DMS153 (cell line): ENCODE measurements around the gene CCSER2.
"Not testable (repeated sequence)": the region's sequence is repeated elsewhere in the genome, so short reads cannot be mapped to it uniquely, and the experiment has no call there.

ENCODE experiments used
- DNase-seq: peaks from one replicate; lab custom pipeline; 2025; lab: John Stamatoyannopoulos, UW

The CCSER2 gene

DNA sequence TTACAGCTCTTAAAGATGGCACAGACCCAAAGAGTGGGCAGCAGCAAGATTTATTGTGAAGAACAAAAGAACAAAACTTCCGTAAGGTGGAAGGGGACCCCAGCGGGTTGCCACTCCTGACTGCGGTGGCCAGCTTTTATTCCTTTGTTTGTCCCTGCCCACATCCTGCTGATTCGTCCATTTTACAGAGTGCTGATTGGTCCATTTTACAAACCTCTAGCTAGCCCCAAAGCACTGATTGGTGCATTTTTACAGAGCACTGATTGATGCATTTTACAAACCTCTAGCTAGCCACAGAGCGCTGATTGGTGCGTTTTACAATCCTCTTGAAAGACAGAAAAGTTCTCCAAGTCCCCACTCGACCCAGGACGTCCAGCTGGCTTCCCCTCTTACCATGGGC lies 16.8 kb upstream of the CCSER2 start:
- no peak for DNase-seq

GRCh38 chr10:84312816-84313215 lies 15.6 kb upstream of the CCSER2 start:
- DNase-seq = no peak

- no peak for DNase-seq
Measured at GRCh38 chr10:84314275-84314674, 14.1 kb upstream of the CCSER2 start.

DNA sequence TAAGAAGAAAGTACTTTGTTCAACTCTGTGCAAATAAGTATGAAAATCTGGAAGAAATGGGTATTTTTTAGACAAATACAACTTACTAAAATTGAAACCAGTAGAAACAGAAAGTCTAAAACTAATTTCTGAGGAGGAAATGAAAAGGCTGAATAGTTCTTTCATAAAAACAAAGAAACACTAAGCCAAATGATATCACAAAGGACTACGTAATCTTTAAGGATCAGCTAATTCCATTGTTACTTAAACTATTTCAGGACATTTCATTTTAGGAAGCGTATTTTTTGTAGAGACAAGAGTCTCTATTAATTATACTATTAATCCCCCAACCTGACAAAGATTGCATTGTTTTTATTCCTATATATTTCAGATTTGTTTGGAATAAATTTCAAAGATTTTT lies 11.2 kb upstream of the CCSER2 start:
- no peak for DNase-seq

DNA sequence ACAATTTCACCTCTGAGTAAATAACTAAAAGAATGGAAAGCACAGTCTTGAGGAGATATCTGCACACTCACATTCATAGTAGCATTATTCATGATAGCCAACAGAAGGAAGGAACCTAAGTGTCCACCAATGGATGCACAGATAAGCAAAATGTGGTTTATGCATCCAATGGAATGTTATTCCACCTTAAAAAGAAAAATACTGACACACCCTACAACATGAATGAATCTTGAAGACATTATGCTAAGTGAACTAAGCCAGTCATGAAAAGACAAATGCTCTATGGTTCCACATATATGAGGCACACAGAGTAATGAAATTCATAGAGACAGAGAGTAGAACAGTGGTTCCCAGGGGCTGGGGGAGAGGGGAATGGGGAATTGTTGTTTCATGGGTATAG lies 6.5 kb upstream of the CCSER2 start:
- no peak for DNase-seq

- DNase-seq = not testable (repeated sequence)
Measured at GRCh38 chr10:84323566-84323965, 4.8 kb upstream of the CCSER2 start.

DNA sequence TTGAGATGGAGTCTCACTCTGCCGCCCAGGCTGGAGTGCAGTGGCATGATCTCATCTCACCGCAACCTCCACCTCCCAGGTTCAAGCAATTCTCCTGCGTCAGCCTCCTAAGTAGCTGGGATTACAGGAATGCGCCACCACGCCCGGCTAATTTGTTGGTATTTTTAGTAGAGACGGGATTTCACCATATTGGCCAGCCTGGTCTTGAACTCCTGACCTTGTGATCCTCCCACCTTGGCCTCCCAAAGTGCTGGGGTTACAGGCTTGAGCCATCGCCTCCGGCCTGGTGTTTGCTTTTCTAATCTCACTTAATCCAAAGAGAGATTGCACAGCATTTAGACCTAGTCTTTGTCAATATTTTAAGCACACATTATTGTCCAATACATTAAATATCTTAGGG lies 1.4 kb upstream of the CCSER2 start:
- DNase-seq = not testable (repeated sequence)

DNA sequence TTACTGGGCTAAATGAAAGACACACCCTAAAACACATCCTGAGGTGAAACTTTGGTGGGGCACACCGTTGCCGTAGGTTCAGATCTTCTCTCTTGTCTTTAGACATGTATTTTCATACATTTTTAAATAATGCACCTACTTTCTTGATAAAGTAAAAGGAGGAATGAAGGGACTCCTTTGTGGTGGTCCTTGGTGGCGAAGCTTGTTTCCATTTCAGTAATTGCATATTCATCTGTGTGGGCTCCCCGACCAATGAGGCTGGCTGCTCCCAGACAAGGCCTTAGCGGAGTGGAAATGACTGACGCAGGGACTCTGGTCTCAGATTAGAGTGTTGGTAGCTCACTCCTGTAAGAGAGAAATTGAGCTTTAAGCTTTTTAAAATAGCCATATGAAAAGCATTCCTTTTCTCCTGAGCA lies 815 bp downstream of the CCSER2 start:
- no peak for DNase-seq

DNA sequence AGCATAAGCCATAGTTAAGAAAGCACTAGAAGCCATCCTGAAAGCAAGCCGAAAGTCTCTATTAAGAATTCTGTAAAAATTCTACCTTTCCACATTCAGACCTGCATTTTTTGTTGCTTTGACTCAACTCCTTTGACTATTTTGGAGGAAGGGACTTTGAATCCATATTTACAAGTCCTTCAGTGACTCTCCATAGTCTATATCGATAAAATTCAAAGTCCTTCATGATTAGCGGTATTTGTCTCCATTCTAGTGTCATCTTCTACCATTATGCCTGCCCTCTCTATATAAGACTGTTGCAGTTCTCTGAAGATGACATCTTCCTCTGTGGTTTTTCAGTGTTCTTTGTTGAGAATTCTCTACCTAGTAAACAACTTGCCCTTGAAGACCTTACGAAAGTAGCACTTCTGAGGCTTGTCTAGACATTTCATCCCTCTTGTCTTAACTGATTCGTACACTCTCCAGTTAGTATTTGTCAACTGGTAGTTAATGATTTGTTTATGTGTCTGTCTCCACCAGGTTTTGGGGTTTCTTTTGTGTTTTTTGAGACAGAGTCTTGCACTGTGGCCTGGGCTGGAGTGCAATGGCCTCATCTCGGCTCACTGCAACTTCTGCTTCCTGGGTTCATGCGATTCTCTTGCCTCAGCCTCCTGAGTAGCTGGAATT lies 1.7 kb downstream of the CCSER2 start:
- no peak for DNase-seq

DNA sequence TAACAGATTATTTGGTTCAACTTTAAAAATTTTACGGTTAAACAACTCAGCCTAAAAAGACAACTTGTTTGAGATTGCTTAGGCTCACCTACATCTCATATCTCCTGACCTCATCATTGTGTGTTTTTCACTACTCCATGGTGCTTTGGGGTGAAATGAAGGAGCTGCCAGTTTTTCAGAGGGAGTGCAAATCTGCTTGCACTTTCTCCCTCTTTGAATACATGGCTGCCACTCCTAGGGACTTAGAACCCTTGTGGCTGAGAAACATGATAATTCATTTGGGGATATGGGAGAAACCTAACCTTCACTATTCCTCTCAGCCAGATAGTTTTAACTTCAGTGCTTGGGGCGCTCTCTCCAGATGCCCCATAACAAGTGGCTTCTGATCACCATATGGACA lies 2.7 kb downstream of the CCSER2 start:
- no peak for DNase-seq

- no peak for DNase-seq
Measured at GRCh38 chr10:84333864-84334451, 5.6 kb downstream of the CCSER2 start.

DNA sequence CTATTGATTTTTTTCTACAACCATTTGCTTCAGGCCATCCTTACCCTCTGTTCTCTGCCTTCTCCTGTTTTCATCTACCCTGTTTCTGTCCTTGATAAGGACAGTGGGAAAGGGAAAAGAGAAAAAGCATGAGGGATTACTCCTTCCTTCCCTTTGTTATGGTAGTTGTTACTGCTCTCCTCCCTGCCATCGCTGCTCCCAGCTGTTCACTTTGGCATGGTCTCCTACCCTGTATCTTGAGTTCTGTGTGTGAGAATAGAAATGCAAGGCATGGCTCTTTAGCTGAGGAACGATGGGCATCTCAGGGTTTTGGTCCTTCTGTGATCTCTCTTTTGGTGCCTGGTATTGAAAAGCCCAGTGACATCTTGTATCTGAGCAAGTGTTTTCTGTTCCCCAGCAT lies 6.4 kb downstream of the CCSER2 start:
- DNase-seq = no peak

- DNase-seq = no peak
Measured at GRCh38 chr10:84335516-84335915, 7.1 kb downstream of the CCSER2 start.

DNA sequence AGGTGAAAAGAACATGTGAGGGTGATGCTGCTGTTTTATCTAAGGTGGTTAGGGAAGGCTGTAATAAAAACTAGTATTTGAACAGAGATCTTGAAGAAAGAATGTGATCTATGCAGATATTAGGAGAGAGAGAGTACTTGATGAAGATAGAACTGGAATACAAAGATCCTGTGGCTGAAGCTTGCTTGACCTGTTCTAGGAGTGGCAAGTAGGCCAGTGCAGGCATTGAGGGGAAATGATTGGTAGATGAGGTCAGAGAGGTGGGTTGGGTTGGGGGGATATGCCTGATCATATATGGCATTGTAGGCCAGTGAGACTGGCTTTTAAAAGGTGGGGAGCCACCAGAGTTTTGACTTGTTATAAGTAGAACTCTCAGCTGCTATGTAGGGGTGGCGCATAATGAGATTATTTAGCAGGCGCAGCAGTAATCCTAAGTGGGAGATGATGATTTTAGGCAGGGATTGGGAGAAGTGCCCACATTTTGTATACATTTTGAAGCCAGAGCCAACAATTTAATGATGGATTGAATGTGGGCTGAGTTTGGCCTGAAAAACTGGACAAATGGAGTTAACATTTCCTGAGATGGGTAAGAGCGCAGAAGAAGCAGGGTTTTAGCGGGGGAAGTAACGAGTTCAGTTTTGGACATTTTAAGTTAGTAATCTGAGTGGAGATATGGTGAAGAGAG lies 8.2 kb downstream of the CCSER2 start:
- no peak for DNase-seq

- DNase-seq = no peak
Measured at GRCh38 chr10:84337199-84337598, 8.8 kb downstream of the CCSER2 start.

- DNase-seq = no peak
Measured at GRCh38 chr10:84339025-84339424, 10.6 kb downstream of the CCSER2 start.

GRCh38 chr10:84340187-84340586 lies 11.8 kb downstream of the CCSER2 start:
- peak; percentile 94 for DNase-seq

DNA sequence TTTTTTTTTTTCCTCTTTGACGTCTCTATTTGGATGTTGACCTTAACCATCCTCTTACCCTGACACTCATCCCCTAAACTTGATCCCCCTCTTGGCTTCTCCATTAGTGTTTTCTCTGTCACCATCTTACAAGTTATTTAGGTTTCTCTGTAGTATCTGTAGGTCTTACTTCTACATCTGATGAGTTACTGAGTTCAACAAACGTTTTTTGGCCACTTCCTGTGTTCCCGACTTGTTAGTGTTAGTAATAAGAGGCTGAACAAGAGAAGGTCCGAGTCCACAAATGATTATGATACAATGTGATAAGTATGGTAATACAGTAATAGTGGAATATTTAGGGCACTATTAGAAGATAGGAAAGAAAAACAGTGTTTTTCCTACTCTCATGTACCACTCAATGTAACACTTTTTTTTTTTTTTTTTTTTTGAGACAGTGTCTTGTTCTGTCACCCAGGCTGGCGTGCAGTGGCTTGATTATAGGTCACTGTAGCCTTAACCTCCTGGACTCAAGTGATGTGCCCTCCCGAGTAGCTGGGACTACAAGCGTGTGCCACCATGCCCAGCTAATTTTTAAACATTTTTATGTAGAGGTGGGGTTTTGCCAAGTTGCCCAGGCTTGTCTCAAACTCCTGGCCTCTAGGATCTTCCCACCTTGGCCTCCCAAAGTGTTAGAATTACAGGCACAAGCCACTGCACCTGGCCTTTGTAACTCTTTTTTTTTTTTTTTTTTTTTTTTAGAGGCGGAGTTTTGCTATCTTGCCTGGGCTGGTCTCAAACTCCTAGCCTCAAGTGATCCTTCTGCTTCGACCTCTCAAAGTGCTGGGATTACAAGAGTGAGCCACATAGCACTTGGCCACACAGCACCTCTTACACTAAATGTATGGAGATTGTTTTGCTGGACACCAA lies 12.5 kb downstream of the CCSER2 start:
- no peak for DNase-seq

- no peak for DNase-seq
Measured at GRCh38 chr10:84341538-84341856, 13.1 kb downstream of the CCSER2 start.

GRCh38 chr10:84341983-84342382 lies 13.6 kb downstream of the CCSER2 start:
- no peak for DNase-seq

GRCh38 chr10:84342584-84342983 lies 14.2 kb downstream of the CCSER2 start:
- DNase-seq = no peak

- no peak for DNase-seq
Measured at GRCh38 chr10:84343831-84344230, 15.4 kb downstream of the CCSER2 start.

- DNase-seq = no peak
Measured at GRCh38 chr10:84344526-84344925, 16.1 kb downstream of the CCSER2 start.
